Forelimb muscle (tissue), 1 donor: ENCODE results near the gene SULT4A1. TPM values are rescaled to one million over a fixed set of nuclear protein-coding genes. Genes with fewer than 3 reads are reported as not detected.

ENCODE experiments used
- DNase-seq: peaks from one replicate; pipeline ENCODE4 v3.0.0-alpha.2; 2013; ENCODE audit warnings: low read depth
- polyA plus RNA-seq: library from polyadenylated mRNA; unstranded; fragments of 120-200 nt; gene quantifications from one replicate; pipeline ENCODE4 v1.2.1, GENCODE V29; 2013; ENCODE audit not compliant: insufficient read length

The SULT4A1 gene
- polyA plus RNA-seq, 1 donor: 2.5 TPM

- no peak for DNase-seq
Observed at GRCh38 chr22:43828725-43828997, 33.7 kb downstream of the SULT4A1 start.

GRCh38 chr22:43827926-43828724 is 34.2 kb downstream of the SULT4A1 start:
- no peak for DNase-seq

GRCh38 chr22:43827003-43827735 is 35.1 kb downstream of the SULT4A1 start:
- DNase-seq: no peak

- DNase-seq: no peak
Observed at GRCh38 chr22:43826142-43827002, 35.9 kb downstream of the SULT4A1 start.

- no peak for DNase-seq
Observed at GRCh38 chr22:43825651-43826050, 36.7 kb downstream of the SULT4A1 start.

- DNase-seq: no peak
Observed at GRCh38 chr22:43824724-43825420, 37.4 kb downstream of the SULT4A1 start.

GRCh38 chr22:43823911-43824665 is 38.2 kb downstream of the SULT4A1 start:
- DNase-seq: no peak

- no peak for DNase-seq
Observed at GRCh38 chr22:43823353-43823908, 38.9 kb downstream of the SULT4A1 start.

GRCh38 chr22:43821606-43822425 is 40.5 kb downstream of the SULT4A1 start:
- DNase-seq: no peak

- no peak for DNase-seq
Observed at GRCh38 chr22:43820651-43821305, 41.5 kb downstream of the SULT4A1 start.

- DNase-seq: no peak
Observed at GRCh38 chr22:43819931-43820640, 42.2 kb downstream of the SULT4A1 start.

- no peak for DNase-seq
Observed at GRCh38 chr22:43819421-43819921, 42.8 kb downstream of the SULT4A1 start.

- no peak for DNase-seq
Observed at GRCh38 chr22:43818981-43819380, 43.3 kb downstream of the SULT4A1 start.

GRCh38 chr22:43817402-43817801 is 44.9 kb downstream of the SULT4A1 start:
- DNase-seq: no peak

- DNase-seq: no peak
Observed at GRCh38 chr22:43814264-43814663, 48.0 kb downstream of the SULT4A1 start.

- no peak for DNase-seq
Observed at GRCh38 chr22:43812890-43813289, 49.4 kb downstream of the SULT4A1 start.

GRCh38 chr22:43812149-43812842 is 50.0 kb downstream of the SULT4A1 start, which contains the start of gene EFCAB6:
TSS of gene EFCAB6 (minus strand) at chr22:43812305. CDS start at chr22:43782318, 29,987 bp downstream.
- DNase-seq: peak; percentile 88

- DNase-seq: no peak
Observed at GRCh38 chr22:43811777-43812148, 50.5 kb downstream of the SULT4A1 start.
